ENCODE data around the gene CMIP. TPM values are rescaled to one million over a fixed set of nuclear protein-coding genes. Genes with fewer than 3 reads are reported as not detected.

Gene CMIP
- total RNA-seq, 1 experiment from 2014 or later = 48.2 TPM

GRCh38 chr16:81598083-81598482, 153.5 kb downstream of the CMIP start:
- no peak for DNase-seq
- Histone ChIP-seq H2BK12ac (ENCODE audit: insufficient read length, low read depth, low read length) (no peak overlapping the region), H2AFZ (ENCODE audit: low read length) (no peak overlapping the region), H2AK5ac (ENCODE audit: insufficient read length, low read length) (no peak overlapping the region), H4K20me1 (ENCODE audit: control insufficient read depth, insufficient read depth, insufficient read length) (no peaks in the 10 kb centered on the region), H3K27ac (ENCODE audit: insufficient read length, low read depth, low read length) (no peak overlapping the region), H3K18ac (ENCODE audit: insufficient read length, low read depth, low read length) (no peak overlapping the region), H4K5ac (ENCODE audit: insufficient read length, low read depth, low read length) (no peak overlapping the region), H3K79me1 (ENCODE audit: insufficient read depth, low read depth, low read length, poor library complexity, severe bottlenecking) (peaks cover 2% of the 10 kb centered on the region), H2BK120ac (ENCODE audit: low read depth, low read length, poor library complexity, severe bottlenecking) (no peak overlapping the region), H3K23ac (ENCODE audit: insufficient read length, low read depth, low read length) (no peak overlapping the region), H3K4me1 (ENCODE audit: insufficient read depth, low read length) (peaks cover 3% of the 10 kb centered on the region; the same call in 1 of the 2 replicates), H4K91ac (ENCODE audit: insufficient read length, low read depth, low read length) (no peak overlapping the region), H3K9me3 (ENCODE audit: control insufficient read depth, low read depth, low read length) (no peaks in the 10 kb centered on the region), H3K23me2 (ENCODE audit: insufficient read length, low read depth, low read length, poor library complexity, severe bottlenecking) (no peaks in the 10 kb centered on the region), H3T11ph (ENCODE audit: low read length) (no peak overlapping the region), H3K9ac (ENCODE audit: extremely low read depth, insufficient read length, low read length) (no peak overlapping the region), H3K4me2 (ENCODE audit: insufficient read depth, insufficient read length, low read length) (no peak overlapping the region), H4K8ac (replicated peaks; ENCODE audit: insufficient read length, low read depth, low read length) (no peak overlapping the region), H3K27me3 (ENCODE audit: insufficient read depth, low read length) (no peaks in the 10 kb centered on the region), H2BK20ac (ENCODE audit: low read depth, low read length, poor library complexity, severe bottlenecking) (no peak overlapping the region), H2BK5ac (ENCODE audit: insufficient read length, low read length) (no peak overlapping the region), H3K56ac (ENCODE audit: insufficient read length, low read depth, low read length) (no peak overlapping the region), H3K4ac (ENCODE audit: low read depth, low read length) (no peak overlapping the region), H2BK15ac (ENCODE audit: low read depth, low read length) (no peak overlapping the region), H3K14ac (ENCODE audit: insufficient read depth, low read length) (no peak overlapping the region), H3K79me2 (ENCODE audit: insufficient read depth, low read length) (no peaks in the 10 kb centered on the region)
- no peaks in the 10 kb centered on the region; a peak in 1 of 5 replicates for H3K9me3 Mint-ChIP-seq
- peak; percentile 53 for TF ChIP-seq CTCF (conservative IDR thresholded peaks at IDR 0.05)
- H3K4me1 Mint-ChIP-seq = peaks cover 27 to 35% of the 10 kb centered on the region in 2 experiments
- H3K36me3 Mint-ChIP-seq (ENCODE audit: insufficient read depth in 1 of 3, low read depth in 3 of 3) = peaks cover 0 to 2% (median 0%) of the 10 kb centered on the region in 3 experiments; a peak in 1 of 7 replicates
- no peak overlapping the region for H3K4me3 Mint-ChIP-seq
- H3K27ac Mint-ChIP-seq = no peak overlapping the region
- no CpG with 5 or more reads among the region's 12 CpGs for WGBS (ENCODE audit: extremely low coverage, insufficient read length, low lambda C conversion rate)
- H3K27me3 Mint-ChIP-seq (ENCODE audit: low read depth) = no peaks in the 10 kb centered on the region

Data from H9 (cell line).